Urinary bladder (tissue), 4 donors: ENCODE results near the gene USP2. TPM values are rescaled to one million over a fixed set of nuclear protein-coding genes. Genes with fewer than 3 reads are reported as not detected.
"Not testable (repeated sequence)": the region's sequence is repeated elsewhere in the genome, so short reads cannot be mapped to it uniquely, and the experiment has no call there.

ENCODE experiments used
- DNase-seq: peaks from one replicate; pipeline ENCODE4 v3.0.0-alpha.2; 2015; ENCODE audit errors: extremely low spot score
- H3K27ac ChIP-seq: one replicate; pipeline ENCODE4 v1.5.1; 2013; ENCODE audit warnings: low read depth, mild to moderate bottlenecking, moderate library complexity
- H3K36me3 ChIP-seq: one replicate; pipeline ENCODE4 v1.6.1; 2013; ENCODE audit warnings: mild to moderate bottlenecking, moderate library complexity; ENCODE audit not compliant: insufficient read depth
- H3K4me1 ChIP-seq: one replicate; pipeline ENCODE4 v1.6.1; 2013; ENCODE audit warnings: mild to moderate bottlenecking, moderate library complexity; ENCODE audit not compliant: insufficient read depth
- H3K4me3 ChIP-seq: one replicate; pipeline ENCODE4 v1.5.1; 2013; ENCODE audit warnings: low read depth, low read length
- WGBS: extraction: QIAGEN DNeasy Blood & Tissue Kit; methylation state at CpG from one replicate; pipeline ENCODE4 v1.1.7; 2013; 5-methylcytosine and 5-hydroxymethylcytosine counted together
- polyA plus RNA-seq: library from polyadenylated mRNA; stranded (reverse); fragments of 200-250 nt; gene quantifications from one replicate; pipeline ENCODE4 v1.2.3, GENCODE V29; 2013
- total RNA-seq: library from RNA; depleted of rRNA; stranded (reverse); fragments of >200 nt; gene quantifications from one replicate; pipeline ENCODE4 v1.2.3, GENCODE V29; 2014
- donor health status: healthy with polysubstance abuse.
- donor health status: healthy.

The USP2 gene
- total and polyA plus RNA-seq, 2 donors = 1.1 to 4.8 TPM

DNA sequence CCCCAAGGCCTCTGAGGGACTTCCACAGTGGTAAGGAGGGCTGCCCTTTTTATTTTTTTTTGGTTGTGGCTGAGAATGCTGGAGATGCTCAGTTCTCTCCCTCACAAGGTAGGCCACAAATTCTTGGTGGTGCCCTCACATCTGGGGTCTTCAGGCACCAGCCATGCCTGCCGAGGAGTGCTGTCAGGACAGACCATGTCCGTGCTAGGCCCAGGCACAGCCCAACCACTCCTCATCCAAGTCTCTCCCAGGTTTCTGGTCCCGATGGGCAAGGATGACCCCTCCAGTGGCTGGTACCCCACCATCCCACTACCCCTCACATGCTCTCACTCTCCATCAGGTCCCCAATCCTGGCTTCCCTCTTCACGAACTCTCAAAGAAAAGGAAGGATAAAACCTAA lies 37.3 kb upstream of the USP2 start:
- WGBS = 86% methylated on average over 4 of the region's 4 CpGs
- Histone ChIP-seq H3K27ac (no peak overlapping the region), H3K4me3 (no peak overlapping the region), H3K4me1 (no peaks in the 10 kb centered on the region), H3K36me3 (no peaks in the 10 kb centered on the region)
- DNase-seq = no peak

GRCh38 chr11:119417726-119418540 lies 36.4 kb upstream of the USP2 start:
- H3K4me3 ChIP-seq = no peak overlapping the region
- DNase-seq = no peak
- H3K4me1 ChIP-seq = no peaks in the 10 kb centered on the region
- 69% methylated on average over 19 of the region's 19 CpGs for WGBS
- H3K27ac ChIP-seq = no peak overlapping the region
- no peaks in the 10 kb centered on the region for H3K36me3 ChIP-seq

DNA sequence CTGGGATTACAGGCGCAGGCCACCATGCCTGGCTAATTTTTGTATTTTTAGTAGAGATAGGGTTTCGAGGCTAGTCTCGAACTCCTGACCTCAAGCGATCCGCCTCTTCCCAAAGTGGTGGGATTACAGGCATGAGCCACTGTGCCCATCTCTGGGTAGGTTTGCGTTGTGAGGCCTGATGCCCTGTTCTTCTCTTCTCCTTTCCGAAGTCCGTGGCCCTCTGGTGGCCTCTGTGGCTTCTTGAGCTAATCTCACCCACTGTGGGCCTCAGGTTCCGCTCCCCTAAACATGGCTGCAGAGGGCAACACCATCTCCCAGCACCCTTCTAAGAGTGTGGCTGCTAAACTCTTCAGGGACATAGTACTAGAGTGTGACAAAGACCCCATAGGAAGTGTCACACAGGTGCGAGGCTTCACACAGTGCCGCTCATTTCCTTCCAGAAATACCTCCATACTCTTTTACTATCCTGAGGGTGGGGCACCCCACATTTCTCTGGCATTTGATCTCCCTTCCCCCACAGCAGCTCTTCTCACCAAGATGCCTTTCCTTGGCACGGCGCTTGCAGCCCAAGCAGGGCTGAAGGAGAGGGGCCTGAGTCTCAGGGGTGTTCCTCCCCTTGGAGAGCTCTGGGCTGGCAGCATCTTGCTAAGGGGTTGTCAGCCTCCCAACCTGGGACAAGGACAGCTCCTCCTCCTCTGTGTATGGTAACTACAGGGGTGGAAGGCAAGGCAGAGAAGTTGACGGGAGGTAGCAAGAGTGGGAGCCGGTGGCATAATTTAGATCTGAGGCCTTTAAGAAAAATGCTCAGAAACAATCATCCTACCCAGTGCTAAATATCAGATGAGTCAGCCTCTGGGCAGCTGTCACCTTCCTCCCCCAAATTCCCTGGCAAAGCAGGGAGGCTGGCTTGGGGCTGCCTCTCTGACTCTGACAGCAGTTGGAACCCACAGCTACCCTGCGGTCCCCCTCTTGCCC lies 35.4 kb upstream of the USP2 start:
- no peak overlapping the region for H3K4me3 ChIP-seq
- 76% methylated on average over 16 of the region's 16 CpGs for WGBS
- H3K36me3 ChIP-seq = no peaks in the 10 kb centered on the region
- no peak for DNase-seq
- no peak overlapping the region for H3K27ac ChIP-seq
- H3K4me1 ChIP-seq = no peaks in the 10 kb centered on the region

- H3K4me3 ChIP-seq = no peak overlapping the region
- no peaks in the 10 kb centered on the region for H3K36me3 ChIP-seq
- no peak for DNase-seq
- H3K4me1 ChIP-seq = no peaks in the 10 kb centered on the region
- no peak overlapping the region for H3K27ac ChIP-seq
- 92% methylated on average over 10 of the region's 10 CpGs for WGBS
Observed at GRCh38 chr11:119415966-119416365, 34.5 kb upstream of the USP2 start.

- Histone ChIP-seq H3K27ac (no peak overlapping the region), H3K4me3 (no peak overlapping the region), H3K4me1 (no peaks in the 10 kb centered on the region), H3K36me3 (no peaks in the 10 kb centered on the region)
- WGBS = 96% methylated on average over 3 of the region's 3 CpGs
- DNase-seq = no peak
Observed at GRCh38 chr11:119415517-119415916, 34.0 kb upstream of the USP2 start.

GRCh38 chr11:119414734-119415133 lies 33.2 kb upstream of the USP2 start:
- Histone ChIP-seq H3K4me3 (no peak overlapping the region), H3K27ac (no peak overlapping the region), H3K36me3 (no peaks in the 10 kb centered on the region), H3K4me1 (no peaks in the 10 kb centered on the region)
- DNase-seq = no peak

DNA sequence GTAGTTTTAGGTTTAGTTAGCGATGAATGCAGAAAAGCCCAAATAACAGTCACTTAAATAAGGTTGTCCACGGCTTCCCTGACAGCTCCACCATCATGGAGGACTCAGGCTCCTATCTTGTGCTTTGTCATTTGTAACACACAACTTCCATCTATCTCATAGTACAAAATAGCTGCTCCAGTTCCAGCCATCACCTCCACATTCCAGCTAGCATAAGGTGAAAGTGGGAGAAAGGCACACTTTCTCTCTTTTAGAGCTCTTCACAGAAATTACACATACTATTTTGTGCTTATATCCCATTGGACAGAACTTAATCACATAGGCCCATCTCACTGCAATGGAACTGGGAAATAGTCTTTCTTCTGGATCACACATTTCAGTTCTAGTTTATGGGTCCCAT lies 32.8 kb upstream of the USP2 start:
- no peak for DNase-seq
- no peak overlapping the region for H3K27ac ChIP-seq
- H3K36me3 ChIP-seq = no peaks in the 10 kb centered on the region
- no peaks in the 10 kb centered on the region for H3K4me1 ChIP-seq
- WGBS = 93% methylated on average over 2 of the region's 2 CpGs
- no peak overlapping the region for H3K4me3 ChIP-seq

DNA sequence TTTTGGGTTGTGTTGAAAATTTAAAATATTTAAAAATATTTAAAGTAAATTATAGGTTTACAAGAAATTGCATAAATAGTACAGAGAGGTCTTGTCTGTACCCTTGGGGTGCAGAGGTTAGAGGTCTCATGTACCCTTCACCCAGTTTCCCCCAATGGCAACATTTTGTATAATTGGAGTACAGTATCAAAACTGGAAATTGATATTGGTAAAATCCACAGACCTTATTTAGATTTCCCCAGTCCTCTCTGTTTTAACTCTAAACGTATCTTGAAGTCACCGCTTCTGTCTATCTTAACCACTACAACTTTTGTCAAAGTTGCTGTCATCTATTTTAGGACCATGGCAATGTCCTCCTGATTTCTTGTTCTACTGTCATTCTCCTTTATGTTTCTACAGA lies 30.6 kb upstream of the USP2 start:
- 96% methylated on average over 2 of the region's 2 CpGs for WGBS
- Histone ChIP-seq H3K36me3 (no peaks in the 10 kb centered on the region), H3K4me1 (no peaks in the 10 kb centered on the region), H3K4me3 (no peak overlapping the region), H3K27ac (no peak overlapping the region)
- no peak for DNase-seq

- Histone ChIP-seq H3K4me3 (no peak overlapping the region), H3K27ac (no peak overlapping the region), H3K36me3 (no peaks in the 10 kb centered on the region), H3K4me1 (no peaks in the 10 kb centered on the region)
- no peak for DNase-seq
- 87% methylated on average over 1 of the region's 1 CpG for WGBS
Observed at GRCh38 chr11:119410501-119410900, 29.0 kb upstream of the USP2 start.

DNA sequence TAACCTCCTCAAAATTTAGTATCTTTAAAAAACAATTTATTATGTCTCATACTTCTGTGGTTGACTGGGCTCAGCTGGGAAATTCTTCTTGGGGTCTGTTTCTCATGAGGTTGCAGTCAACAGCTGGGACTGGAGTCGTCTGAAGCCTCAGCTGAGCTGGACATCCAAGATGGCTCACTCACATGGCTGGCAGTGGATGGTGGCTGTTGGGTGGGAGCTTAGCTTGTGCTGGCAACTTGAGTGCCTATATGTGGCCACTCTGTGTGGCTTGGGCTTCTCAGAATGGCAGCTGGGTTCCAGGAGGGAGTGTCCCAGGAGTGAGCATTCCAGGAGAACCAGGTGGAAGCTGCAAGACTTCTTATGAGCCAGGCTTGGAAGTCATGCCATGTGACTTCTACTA lies 28.2 kb upstream of the USP2 start:
- whole genome bisulfite sequencing = 78% methylated on average over 1 of the region's 1 CpG
- Histone ChIP-seq H3K36me3 (no peaks in the 10 kb centered on the region), H3K4me3 (no peak overlapping the region), H3K27ac (no peak overlapping the region), H3K4me1 (no peaks in the 10 kb centered on the region)
- DNase-seq = no peak

DNA sequence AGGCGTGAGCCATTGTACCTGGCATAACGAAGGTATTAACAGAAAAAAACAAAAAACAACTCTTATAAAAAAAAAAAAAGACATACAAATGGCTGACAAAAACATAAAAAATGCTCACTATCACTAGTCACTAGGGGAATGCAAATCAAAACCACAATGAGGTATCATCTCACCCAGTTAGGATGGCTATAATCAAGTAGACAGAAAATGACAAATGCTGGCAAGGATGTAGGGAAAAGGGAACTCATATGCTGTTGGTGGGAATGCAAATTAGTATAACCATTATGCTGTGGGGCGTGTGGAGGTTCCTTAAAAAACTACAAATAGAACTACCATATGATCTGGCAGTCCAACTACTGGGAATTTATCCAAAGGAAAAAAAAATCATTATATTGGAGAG lies 24.5 kb upstream of the USP2 start:
- H3K27ac ChIP-seq = no peak overlapping the region
- H3K4me1 ChIP-seq = no peaks in the 10 kb centered on the region
- H3K36me3 ChIP-seq = no peaks in the 10 kb centered on the region
- no peak for DNase-seq
- WGBS = 94% methylated on average over 3 of the region's 3 CpGs
- H3K4me3 ChIP-seq = no peak overlapping the region

GRCh38 chr11:119405448-119405847 lies 24.0 kb upstream of the USP2 start:
- H3K27ac ChIP-seq, H3K36me3 ChIP-seq, H3K4me3 ChIP-seq, DNase-seq, H3K4me1 ChIP-seq: not testable (repeated sequence)
- WGBS = 95% methylated on average over 6 of the region's 6 CpGs

DNA sequence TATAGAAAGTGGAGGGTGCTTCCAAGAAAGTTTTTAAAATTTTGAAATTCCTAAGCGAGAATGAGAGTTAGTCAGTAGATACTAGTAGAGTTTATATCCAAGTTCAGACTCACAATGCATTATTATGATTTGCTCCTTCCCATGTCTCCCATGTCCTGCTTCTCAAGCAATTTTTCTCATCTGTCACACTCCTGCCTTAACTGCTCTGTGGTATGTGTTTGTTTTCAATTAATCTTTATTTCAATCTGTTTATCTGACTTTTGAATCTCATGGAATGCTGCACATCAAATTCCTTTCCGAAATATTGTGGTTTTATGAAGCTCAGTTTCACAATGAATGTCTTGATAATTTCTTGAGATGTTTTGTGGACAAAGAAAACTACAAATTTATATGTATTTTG lies 23.4 kb upstream of the USP2 start:
- DNase-seq = no peak
- Histone ChIP-seq H3K4me3 (no peak overlapping the region), H3K36me3 (no peaks in the 10 kb centered on the region), H3K27ac (no peak overlapping the region), H3K4me1 (no peaks in the 10 kb centered on the region)
- 48% methylated on average over 2 of the region's 2 CpGs for WGBS

DNA sequence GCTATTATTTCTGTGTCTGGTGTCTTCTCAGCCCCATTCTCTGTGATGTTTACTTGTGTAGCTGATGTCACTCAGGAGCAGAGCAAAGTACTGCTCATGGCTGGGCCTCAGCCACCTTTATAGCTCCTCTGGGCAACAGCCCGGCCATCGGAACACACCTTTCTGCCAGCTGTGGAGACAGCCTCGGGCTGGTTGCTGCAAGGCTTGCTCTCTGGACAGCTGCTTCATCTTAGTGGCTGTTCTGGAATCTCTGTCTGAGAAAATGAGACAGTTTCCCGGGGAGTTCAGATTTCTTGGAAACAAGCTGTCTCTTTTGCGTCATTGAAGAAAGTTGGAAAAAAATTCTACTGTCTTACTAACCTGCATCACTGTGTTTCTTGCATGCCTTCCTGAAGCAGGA lies 21.5 kb upstream of the USP2 start:
- WGBS = 58% methylated on average over 5 of the region's 5 CpGs
- H3K27ac ChIP-seq = no peak overlapping the region
- no peak for DNase-seq
- H3K4me1 ChIP-seq = no peaks in the 10 kb centered on the region
- H3K36me3 ChIP-seq = no peaks in the 10 kb centered on the region
- no peak overlapping the region for H3K4me3 ChIP-seq
